K562 (cell line): ENCODE data around the gene SPCS3. TPM values are rescaled to one million over a fixed set of nuclear protein-coding genes. Genes with fewer than 3 reads are reported as not detected.

ENCODE experiments used
- ATAC-seq: fragments of 200-7000 bp; cut with Tn5 transposase; 3 replicates; pipeline ENCODE4 v1.9.1; 2020; ENCODE audit warnings: moderate library complexity
- BruUV-seq: library from RNA; stranded (reverse); fragments of 400-500 nt; replicated peaks from 2 replicates; lab custom pipeline; 2021; lab: Mats Ljungman, UMichigan
- CTCF ChIA-PET: fragments of 300-600 bp; formaldehyde crosslinking; extraction: SDS; loops from one replicate; lab custom pipeline; 2021; ENCODE audit warnings: low intra/inter-chr PET ratio; lab: Yijun Ruan, JAX
- POLR2A ChIA-PET: fragments of 300-600, 350-650 bp; sonication (Branson Sonifier 250); formaldehyde crosslinking; extraction: SDS; loops from one replicate; lab custom pipeline; 2021; ENCODE audit warnings: antibody characterized with exemption, inconsistent platforms; lab: Yijun Ruan, JAX
- DNase-seq, 4 experiments: peaks; one replicate each; pipeline versions ENCODE4 v3.0.0 to v3.0.0-alpha.2; 2011 to 2018; ENCODE audit warnings: low spot score in 3 of 4, mixed read lengths in 3 of 4; ENCODE audit errors: extremely low read depth in 1 of 4
- FAIRE-seq: peaks from 2 replicates; lab custom pipeline; 2011; peaks lifted over from hg19 to GRCh38; lab: Jason Lieb, UNC
- H2AFZ ChIP-seq: 2 replicates; pipeline ENCODE4 v1.6.0; 2011; ENCODE audit warnings: low read depth, low read length, control low read depth, inconsistent platforms
- H3K27ac ChIP-seq: fragments of 200-600 bp; 3 replicates; pipeline ENCODE4 v1.8.0; 2011; ENCODE audit warnings: low read depth, mild to moderate bottlenecking, control low read depth, inconsistent platforms, low read length, moderate library complexity, mixed read lengths; ENCODE audit errors: extremely low read depth
- H3K27me3 ChIP-seq, 2 experiments: fragments of 300-600 bp in 1 of 2; 2 replicates in 1 of 2; 3 replicates in 1 of 2; pipeline versions ENCODE4 v1.6.0 to v1.8.0; 2011; ENCODE audit warnings: inconsistent platforms in 2 of 2, low read length in 2 of 2, mild to moderate bottlenecking in 1 of 2, mixed read lengths in 1 of 2, moderate library complexity in 1 of 2; ENCODE audit not compliant: control insufficient read depth in 2 of 2, insufficient read depth in 2 of 2
- H3K36me3 ChIP-seq: fragments of 300-600 bp; 3 replicates; pipeline ENCODE4 v1.8.0; 2011; ENCODE audit warnings: mild to moderate bottlenecking, low read length, inconsistent platforms; ENCODE audit not compliant: control insufficient read depth, insufficient read depth
- H3K4me1 ChIP-seq, 2 experiments: fragments of 200-600 bp in 1 of 2; replicated peaks in 1 of 2; 2 replicates in 1 of 2; 3 replicates in 1 of 2; pipeline versions ENCODE4 v1.5.1 to v1.8.0; 2011; ENCODE audit warnings: inconsistent platforms in 2 of 2, low read length in 2 of 2, mild to moderate bottlenecking in 1 of 2, mixed read lengths in 1 of 2, moderate library complexity in 1 of 2; ENCODE audit not compliant: control insufficient read depth in 2 of 2, insufficient read depth in 2 of 2
- H3K4me2 ChIP-seq: 2 replicates; pipeline ENCODE4 v1.6.1; 2011; ENCODE audit warnings: low read length, control low read depth, inconsistent platforms, mixed read lengths; ENCODE audit not compliant: insufficient read depth
- H3K4me3 ChIP-seq: fragments of 200-600 bp; sonication (generic), shearing (Covaris generic); 2 replicates; pipeline ENCODE4 v1.5.1; 2016; ENCODE audit warnings: control low read depth, inconsistent platforms
- H3K79me2 ChIP-seq: fragments of 200-600 bp; 3 replicates; pipeline ENCODE4 v1.8.0; 2011; ENCODE audit warnings: low read length, inconsistent platforms; ENCODE audit not compliant: control insufficient read depth, insufficient read depth
- H3K9ac ChIP-seq, 2 experiments: 2 replicates each; pipeline versions ENCODE4 v1.6.0 to v1.6.1; 2011; ENCODE audit warnings: low read depth in 2 of 2, low read length in 2 of 2, control low read depth in 1 of 2, inconsistent platforms in 1 of 2, mild to moderate bottlenecking in 1 of 2, mixed read lengths in 1 of 2; ENCODE audit not compliant: insufficient read depth in 1 of 2
- H3K9me1 ChIP-seq: one replicate; pipeline ENCODE4 v1.6.0; 2011; ENCODE audit warnings: inconsistent platforms, mild to moderate bottlenecking, low read length, moderate library complexity; ENCODE audit not compliant: control insufficient read depth, insufficient read depth
- H3K9me3 ChIP-seq: replicated peaks from 2 replicates; pipeline ENCODE4 v1.5.1; 2011; ENCODE audit warnings: low read depth, low read length, inconsistent platforms; ENCODE audit not compliant: control insufficient read depth, insufficient read depth
- H4K20me1 ChIP-seq: replicated peaks from 2 replicates; pipeline ENCODE4 v1.6.1; 2011; ENCODE audit warnings: low read length, inconsistent platforms, mixed read lengths; ENCODE audit not compliant: control insufficient read depth, insufficient read depth
- HDGF ChIP-seq: fragments of 450-650 bp; IDR thresholded peaks from 2 replicates; pipeline ENCODE4 v1.6.1; 2016
- MYNN ChIP-seq, 2 experiments: sonication (generic); formaldehyde crosslinking in 1 of 2; IDR thresholded peaks; 2 replicates each; pipeline versions ENCODE4 v1.5.0 to v1.6.1; 2016 to 2020; ENCODE audit warnings: antibody characterized with exemption in 1 of 2, missing genetic modification reagents in 1 of 2
- RBFOX2 ChIP-seq: fragments of 200-400 bp; formaldehyde crosslinking; IDR thresholded peaks from 2 replicates; pipeline ENCODE4 v1.6.1; 2017; ENCODE audit warnings: low read depth, mild to moderate bottlenecking, low read length, moderate library complexity
- RBM14 ChIP-seq: fragments of 200-400 bp; formaldehyde crosslinking; IDR thresholded peaks from 2 replicates; pipeline ENCODE4 v1.6.1; 2018; ENCODE audit warnings: low read depth, mild to moderate bottlenecking, low read length, moderate library complexity, borderline replicate concordance; ENCODE audit not compliant: insufficient read depth
- TAF1 ChIP-seq: IDR thresholded peaks from 2 replicates; pipeline ENCODE4 v1.6.1; 2011; ENCODE audit warnings: mild to moderate bottlenecking, low read length, moderate library complexity; ENCODE audit not compliant: insufficient read depth, control insufficient read depth, severe bottlenecking; ENCODE audit errors: extremely low read depth
- WGBS: fragments of 100-300 bp; shearing (Covaris generic); methylation state at CpG from one replicate; pipeline ENCODE4 v1.1.6; 2016; ENCODE audit warnings: low coverage, mixed read lengths; ENCODE audit not compliant: insufficient coverage; ENCODE audit errors: missing lambda C conversion rate; 5-methylcytosine and 5-hydroxymethylcytosine counted together
- in situ Hi-C: fragments of 300-500 bp; cut with MboI; formaldehyde crosslinking; loops from 4 replicates; pipeline ENCODE4 v1.15.0; 2018; ENCODE audit warnings: inconsistent platforms, mixed read lengths
- intact Hi-C: fragments of 100-400 bp; cut with micrococcal nuclease; formaldehyde crosslinking; loops from 2 replicates; pipeline ENCODE4 v1.14.2; 2022
- polyA plus RNA-seq, 8 experiments: library from polyadenylated mRNA; depleted of rRNA in 4 of 8; stranded (reverse) in 5 of 8; unstranded in 3 of 8; fragments of >200 nt; fragmentation: Nextera tagmentation in 2 of 8; fragmentation: Illumina TruSeq in 1 of 8; extraction: Ambion mirVana in 2 of 8; extraction: Trizol in 1 of 8; gene quantifications; 2 replicates each; pipeline versions ENCODE4 v1.2.1 to v1.2.3, GENCODE V29; 2011 to 2014; ENCODE audit warnings: inconsistent platforms in 1 of 8, missing spikeins in 1 of 8
- total RNA-seq, 7 experiments: library from RNA; depleted of rRNA in 6 of 7; stranded (reverse); fragments of >200 nt in 6 of 7; fragmentation: Illumina TruSeq in 2 of 7; extraction: Trizol in 2 of 7; gene quantifications; 2 replicates each; pipeline versions ENCODE4 v1.2.1 to v1.2.3, GENCODE V29; 2011 to 2021; ENCODE audit warnings: low replicate concordance in 1 of 7
- TF ChIP-seq, protein P1 (sequence below): sonication (generic); formaldehyde crosslinking; IDR thresholded peaks from 2 replicates; pipeline ENCODE4 v1.8.1; 2023; ENCODE audit warnings: mild to moderate bottlenecking, missing genetic modification reagents
- TF ChIP-seq, protein P2 (sequence below), 2 experiments: fragments of 450-650 bp in 1 of 2; sonication (generic) in 1 of 2; formaldehyde crosslinking in 1 of 2; IDR thresholded peaks in 1 of 2; conservative IDR thresholded peaks in 1 of 2; 2 replicates each; pipeline versions ENCODE4 v1.6.1 to v1.8.1; 2016 to 2023; ENCODE audit warnings: mild to moderate bottlenecking in 2 of 2, moderate library complexity in 2 of 2, inconsistent platforms in 1 of 2, missing genetic modification reagents in 1 of 2
- TF ChIP-seq, protein P3 (sequence below), 2 experiments: fragments of 450-650 bp; conservative IDR thresholded peaks; 2 replicates each; pipeline ENCODE4 v1.6.1; 2017; ENCODE audit warnings: mild to moderate bottlenecking in 2 of 2, moderate library complexity in 2 of 2

SPCS3 gene
- total and polyA plus RNA-seq, 9 of the 15 experiments (the other 6 are each of a cell fraction or from before 2014, with no cell fraction given) = 64.6 to 196 (median 85.4) TPM

DNA sequence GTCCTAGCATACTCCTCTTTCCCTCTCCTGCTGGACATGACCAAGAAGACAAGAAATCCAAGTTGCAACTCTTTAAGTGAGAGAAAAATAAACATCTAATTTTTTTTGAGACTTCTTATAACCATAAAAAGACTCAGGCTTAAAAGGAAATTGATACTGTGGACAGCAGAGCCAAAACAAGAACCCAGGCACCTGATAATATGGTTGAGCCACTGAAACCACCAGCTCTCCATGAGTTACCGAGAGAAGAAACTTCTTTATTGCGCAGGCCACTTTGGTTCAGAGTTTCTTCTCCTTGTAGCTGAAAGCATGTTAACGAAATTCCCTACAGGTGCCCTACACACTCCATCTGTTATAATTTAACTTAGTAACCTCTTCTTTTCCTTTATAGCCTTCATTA, 11.3 kb upstream of the SPCS3 start:
- Histone ChIP-seq H3K4me2 (no peak overlapping the region), H3K4me3 (no peak overlapping the region), H3K4me1 (no peaks in the 10 kb centered on the region), H3K36me3 (no peaks in the 10 kb centered on the region), H3K27me3 (no peaks in the 10 kb centered on the region), H3K9me3 (no peaks in the 10 kb centered on the region), H4K20me1 (no peaks in the 10 kb centered on the region)
- in situ Hi-C loops = no loop called here
- ChIA-PET POLR2A (interaction anchor here (0.6 kb wide), 1 partner anchor 158 kb away, joined by 3 read pairs; no protein-coding TSS in a partner anchor), CTCF (no interaction called here)
- DNase-seq (no peak), FAIRE-seq (no peak), ATAC-seq (peak; percentile 30; the same call in 1 of the 3 replicates)
- WGBS = 41% methylated on average over 3 of the region's 3 CpGs
- no TSS peak for BruUV-seq
- intact Hi-C loops = no loop called here
- TF ChIP-seq RBM14 = no peak
- TF ChIP-seq TAF1 = no peak
- no peak for TF ChIP-seq MYNN (IDR thresholded peaks at IDR 0.05)
- no peak for TF ChIP-seq MYNN (CRISPR knock-in tag; IDR thresholded peaks at IDR 0.05)
- no peak for TF ChIP-seq HDGF
- TF ChIP-seq, protein P1, sequence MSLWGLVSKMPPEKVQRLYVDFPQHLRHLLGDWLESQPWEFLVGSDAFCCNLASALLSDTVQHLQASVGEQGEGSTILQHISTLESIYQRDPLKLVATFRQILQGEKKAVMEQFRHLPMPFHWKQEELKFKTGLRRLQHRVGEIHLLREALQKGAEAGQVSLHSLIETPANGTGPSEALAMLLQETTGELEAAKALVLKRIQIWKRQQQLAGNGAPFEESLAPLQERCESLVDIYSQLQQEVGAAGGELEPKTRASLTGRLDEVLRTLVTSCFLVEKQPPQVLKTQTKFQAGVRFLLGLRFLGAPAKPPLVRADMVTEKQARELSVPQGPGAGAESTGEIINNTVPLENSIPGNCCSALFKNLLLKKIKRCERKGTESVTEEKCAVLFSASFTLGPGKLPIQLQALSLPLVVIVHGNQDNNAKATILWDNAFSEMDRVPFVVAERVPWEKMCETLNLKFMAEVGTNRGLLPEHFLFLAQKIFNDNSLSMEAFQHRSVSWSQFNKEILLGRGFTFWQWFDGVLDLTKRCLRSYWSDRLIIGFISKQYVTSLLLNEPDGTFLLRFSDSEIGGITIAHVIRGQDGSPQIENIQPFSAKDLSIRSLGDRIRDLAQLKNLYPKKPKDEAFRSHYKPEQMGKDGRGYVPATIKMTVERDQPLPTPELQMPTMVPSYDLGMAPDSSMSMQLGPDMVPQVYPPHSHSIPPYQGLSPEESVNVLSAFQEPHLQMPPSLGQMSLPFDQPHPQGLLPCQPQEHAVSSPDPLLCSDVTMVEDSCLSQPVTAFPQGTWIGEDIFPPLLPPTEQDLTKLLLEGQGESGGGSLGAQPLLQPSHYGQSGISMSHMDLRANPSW (CRISPR knock-in tag) = no peak
- TF ChIP-seq, protein P2, sequence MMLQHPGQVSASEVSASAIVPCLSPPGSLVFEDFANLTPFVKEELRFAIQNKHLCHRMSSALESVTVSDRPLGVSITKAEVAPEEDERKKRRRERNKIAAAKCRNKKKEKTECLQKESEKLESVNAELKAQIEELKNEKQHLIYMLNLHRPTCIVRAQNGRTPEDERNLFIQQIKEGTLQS (IDR thresholded peaks at IDR 0.05) = no peak
- TF ChIP-seq, protein P2 (CRISPR knock-in tag; conservative IDR thresholded peaks at IDR 0.05) = no peak
- TF ChIP-seq, protein P3, sequence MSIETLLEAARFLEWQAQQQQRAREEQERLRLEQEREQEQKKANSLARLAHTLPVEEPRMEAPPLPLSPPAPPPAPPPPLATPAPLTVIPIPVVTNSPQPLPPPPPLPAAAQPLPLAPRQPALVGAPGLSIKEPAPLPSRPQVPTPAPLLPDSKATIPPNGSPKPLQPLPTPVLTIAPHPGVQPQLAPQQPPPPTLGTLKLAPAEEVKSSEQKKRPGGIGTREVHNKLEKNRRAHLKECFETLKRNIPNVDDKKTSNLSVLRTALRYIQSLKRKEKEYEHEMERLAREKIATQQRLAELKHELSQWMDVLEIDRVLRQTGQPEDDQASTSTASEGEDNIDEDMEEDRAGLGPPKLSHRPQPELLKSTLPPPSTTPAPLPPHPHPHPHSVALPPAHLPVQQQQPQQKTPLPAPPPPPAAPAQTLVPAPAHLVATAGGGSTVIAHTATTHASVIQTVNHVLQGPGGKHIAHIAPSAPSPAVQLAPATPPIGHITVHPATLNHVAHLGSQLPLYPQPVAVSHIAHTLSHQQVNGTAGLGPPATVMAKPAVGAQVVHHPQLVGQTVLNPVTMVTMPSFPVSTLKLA (conservative IDR thresholded peaks at IDR 0.05) = no peak
- no peak for TF ChIP-seq RBFOX2
- TF ChIP-seq, all 486 proteins: peak for 0
- H3K9me1 ChIP-seq = no peaks in the 10 kb centered on the region
- H2AFZ ChIP-seq = peak overlapping the region; percentile 28; the same call in 1 of the 2 replicates
- H3K79me2 ChIP-seq = no peaks in the 10 kb centered on the region
- no peak overlapping the region for H3K27ac ChIP-seq
- no peak overlapping the region for H3K9ac ChIP-seq
